NCI-H2081 (cell line): ENCODE measurements around the gene MAP3K4.

Source experiments
- DNase-seq, 2 experiments: peaks; one replicate each; lab custom pipeline; 2025; lab: John Stamatoyannopoulos, UW

The MAP3K4 gene

GRCh38 chr6:161000632-161001031 is 9.1 kb downstream of the MAP3K4 start:
- DNase-seq = no peak

GRCh38 chr6:161001421-161001820 is 9.9 kb downstream of the MAP3K4 start:
- DNase-seq = peak; percentile 12 to 44

GRCh38 chr6:161003336-161003735 is 11.8 kb downstream of the MAP3K4 start:
- no peak for DNase-seq

GRCh38 chr6:161008245-161008644 is 16.7 kb downstream of the MAP3K4 start:
- no peak for DNase-seq

GRCh38 chr6:161009991-161010390 is 18.4 kb downstream of the MAP3K4 start:
- no peak for DNase-seq

GRCh38 chr6:161010418-161010817 is 18.8 kb downstream of the MAP3K4 start:
- no peak for DNase-seq

- no peak for DNase-seq
Measured at GRCh38 chr6:161011492-161012480, 20.2 kb downstream of the MAP3K4 start.

GRCh38 chr6:161013695-161014094 is 22.1 kb downstream of the MAP3K4 start:
- no peak for DNase-seq

GRCh38 chr6:161017766-161018564 is 26.4 kb downstream of the MAP3K4 start:
- DNase-seq = no peak

- DNase-seq = no peak
Measured at GRCh38 chr6:161019324-161019839, 27.8 kb downstream of the MAP3K4 start.

- no peak for DNase-seq
Measured at GRCh38 chr6:161021543-161021942, 30.0 kb downstream of the MAP3K4 start.

GRCh38 chr6:161021998-161022743 is 30.6 kb downstream of the MAP3K4 start:
- DNase-seq = no peak

- no peak for DNase-seq
Measured at GRCh38 chr6:161023316-161023715, 31.7 kb downstream of the MAP3K4 start.

- DNase-seq = no peak
Measured at GRCh38 chr6:161024364-161024920, 32.9 kb downstream of the MAP3K4 start.

- no peak for DNase-seq
Measured at GRCh38 chr6:161027385-161027784, 35.8 kb downstream of the MAP3K4 start.

- DNase-seq = no peak
Measured at GRCh38 chr6:161029195-161029809, 37.7 kb downstream of the MAP3K4 start.

- DNase-seq = no peak
Measured at GRCh38 chr6:161031721-161032495, 40.3 kb downstream of the MAP3K4 start.

GRCh38 chr6:161033667-161034066 is 42.1 kb downstream of the MAP3K4 start:
- no peak for DNase-seq

GRCh38 chr6:161035182-161035980 is 43.8 kb downstream of the MAP3K4 start:
- no peak for DNase-seq

- DNase-seq = no peak
Measured at GRCh38 chr6:161035981-161036263, 44.4 kb downstream of the MAP3K4 start.
